LNCAP (cell line): ENCODE results near the gene FUT4.

Experiments
- TF ChIP-seq, protein P1 (sequence below): fragments of 450-650 bp; IDR thresholded peaks from 2 replicates; pipeline ENCODE4 v1.5.1; 2017; ENCODE audit warnings: mild to moderate bottlenecking

FUT4 gene

DNA sequence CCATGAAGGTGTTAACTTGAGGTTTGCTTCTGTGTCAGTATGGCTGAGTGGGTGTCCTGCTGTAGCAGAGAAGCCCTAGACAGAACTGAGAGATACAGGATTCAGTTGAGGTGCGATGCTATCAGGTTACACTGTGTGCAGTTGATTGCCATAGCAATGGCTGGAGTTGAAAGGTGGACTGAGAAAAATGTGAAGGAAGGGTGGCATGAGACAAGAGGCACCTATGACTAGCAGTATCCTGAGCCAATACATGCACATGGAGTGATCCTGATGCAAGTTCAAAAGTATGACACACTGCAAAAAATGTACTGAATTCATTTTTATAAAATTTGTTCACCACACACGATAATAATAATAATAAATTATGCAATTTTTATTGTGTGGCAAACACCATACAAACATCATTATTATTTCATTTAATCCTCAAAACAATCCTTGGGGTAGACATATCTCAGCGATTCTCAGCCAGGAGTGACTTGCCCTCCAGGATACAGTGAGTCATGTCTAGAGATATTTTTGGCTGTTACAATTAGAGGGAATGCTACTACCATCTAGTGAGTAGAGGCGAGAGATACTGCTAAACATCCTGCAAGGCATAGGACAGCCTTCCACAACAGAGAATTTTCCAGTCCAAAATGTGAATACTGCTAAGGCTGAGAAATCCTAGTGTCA, 19.6 kb downstream of the FUT4 start:
- TF ChIP-seq, protein P1, sequence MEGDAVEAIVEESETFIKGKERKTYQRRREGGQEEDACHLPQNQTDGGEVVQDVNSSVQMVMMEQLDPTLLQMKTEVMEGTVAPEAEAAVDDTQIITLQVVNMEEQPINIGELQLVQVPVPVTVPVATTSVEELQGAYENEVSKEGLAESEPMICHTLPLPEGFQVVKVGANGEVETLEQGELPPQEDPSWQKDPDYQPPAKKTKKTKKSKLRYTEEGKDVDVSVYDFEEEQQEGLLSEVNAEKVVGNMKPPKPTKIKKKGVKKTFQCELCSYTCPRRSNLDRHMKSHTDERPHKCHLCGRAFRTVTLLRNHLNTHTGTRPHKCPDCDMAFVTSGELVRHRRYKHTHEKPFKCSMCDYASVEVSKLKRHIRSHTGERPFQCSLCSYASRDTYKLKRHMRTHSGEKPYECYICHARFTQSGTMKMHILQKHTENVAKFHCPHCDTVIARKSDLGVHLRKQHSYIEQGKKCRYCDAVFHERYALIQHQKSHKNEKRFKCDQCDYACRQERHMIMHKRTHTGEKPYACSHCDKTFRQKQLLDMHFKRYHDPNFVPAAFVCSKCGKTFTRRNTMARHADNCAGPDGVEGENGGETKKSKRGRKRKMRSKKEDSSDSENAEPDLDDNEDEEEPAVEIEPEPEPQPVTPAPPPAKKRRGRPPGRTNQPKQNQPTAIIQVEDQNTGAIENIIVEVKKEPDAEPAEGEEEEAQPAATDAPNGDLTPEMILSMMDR = no peak

DNA sequence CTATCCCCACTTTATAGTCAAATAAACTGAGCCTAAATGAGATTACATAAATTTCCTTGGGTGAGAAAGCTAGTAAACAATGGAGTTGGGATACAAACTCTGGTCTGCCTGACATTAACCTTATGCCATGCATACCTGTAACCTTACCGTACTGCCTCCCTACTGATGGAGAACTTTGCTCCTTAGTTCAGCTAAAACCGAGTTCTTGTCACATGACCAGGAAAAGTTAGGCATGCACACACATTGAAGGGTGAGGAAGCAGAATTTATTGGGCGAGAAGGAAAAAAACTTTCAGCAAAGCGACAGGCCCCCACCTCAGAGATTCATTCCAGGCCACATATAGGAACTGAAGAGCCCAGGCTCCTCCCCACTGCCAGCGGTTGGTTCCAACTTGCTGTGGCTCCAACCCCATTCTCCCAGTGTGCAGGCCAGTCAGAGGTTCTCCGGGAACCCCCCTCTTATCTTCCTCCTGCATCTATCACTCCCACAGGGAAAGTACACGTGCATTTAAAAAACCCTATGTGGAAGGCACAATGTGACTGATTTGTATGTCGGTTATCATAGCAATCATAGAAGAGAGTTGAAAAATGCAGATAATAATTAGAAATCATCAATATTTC, 20.2 kb downstream of the FUT4 start:
- TF ChIP-seq, protein P1 = no peak

DNA sequence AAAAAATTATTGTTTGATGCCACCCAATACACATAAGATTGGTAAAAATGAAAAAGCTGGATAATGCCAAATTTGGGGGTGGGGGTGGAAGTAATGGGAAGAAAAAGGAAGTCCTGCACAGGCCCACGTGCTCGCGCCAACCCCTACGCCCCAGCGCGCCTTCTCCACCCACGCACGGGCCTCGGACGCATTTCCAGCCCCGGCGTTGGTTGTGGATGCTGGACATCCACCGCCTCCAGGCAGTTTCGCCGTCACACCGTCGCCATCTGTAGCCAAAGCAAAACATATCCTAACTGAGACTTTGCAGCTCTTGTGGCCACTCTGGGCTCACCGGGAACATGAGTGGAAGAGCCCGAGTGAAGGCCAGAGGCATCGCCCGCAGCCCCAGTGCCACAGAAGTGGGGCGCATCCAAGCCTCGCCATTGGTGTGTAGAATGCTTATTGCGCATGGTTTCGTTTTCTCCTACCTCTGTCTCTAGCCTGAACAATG, 23.5 kb downstream of the FUT4 start, which contains the start of gene PIWIL4:
Gene PIWIL4 (plus strand): TSS at position 188 of the 490 bp plus-strand sequence. CDS start 151 bp downstream, at position 339.
- TF ChIP-seq, protein P1 = no peak

DNA sequence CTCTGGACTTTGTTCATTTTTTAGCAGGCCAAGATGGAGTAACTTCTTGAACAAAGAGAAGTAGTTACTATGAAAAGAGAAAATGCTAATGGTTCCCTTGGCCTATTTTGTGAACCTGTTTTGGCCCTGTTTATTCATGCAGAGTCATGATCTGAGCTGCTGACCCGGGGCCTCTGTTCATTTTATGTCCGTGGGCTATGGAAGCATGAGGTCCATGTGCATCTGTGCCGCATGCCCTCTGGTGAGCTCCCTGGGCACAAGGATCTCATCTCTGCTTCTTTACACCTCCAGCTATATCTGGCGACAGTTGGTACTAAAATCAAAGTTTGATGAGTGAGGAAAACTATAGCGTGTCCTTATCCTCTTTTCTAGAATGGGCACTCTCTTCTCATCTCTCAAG, 24.5 kb downstream of the FUT4 start:
- TF ChIP-seq, protein P1 = no peak

DNA sequence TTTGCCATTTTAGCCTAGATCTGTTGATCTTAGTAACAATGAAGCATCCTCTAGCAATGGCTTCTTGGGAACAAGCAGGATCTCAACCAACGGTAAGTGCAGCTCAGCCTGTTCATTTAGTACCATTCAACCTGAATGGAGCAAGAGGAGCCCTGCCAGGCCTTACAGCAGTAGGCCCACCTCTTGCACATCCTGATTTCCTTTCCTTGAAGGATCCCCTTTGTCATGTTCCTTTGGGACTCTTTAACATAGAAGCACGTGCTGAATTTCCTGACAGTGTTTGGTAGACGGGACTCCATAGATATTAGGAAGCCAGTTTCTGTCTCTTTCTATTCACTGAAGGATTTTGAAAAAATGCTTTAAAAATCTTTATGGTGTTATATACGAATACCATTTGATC, 25.0 kb downstream of the FUT4 start:
- TF ChIP-seq, protein P1 = no peak

DNA sequence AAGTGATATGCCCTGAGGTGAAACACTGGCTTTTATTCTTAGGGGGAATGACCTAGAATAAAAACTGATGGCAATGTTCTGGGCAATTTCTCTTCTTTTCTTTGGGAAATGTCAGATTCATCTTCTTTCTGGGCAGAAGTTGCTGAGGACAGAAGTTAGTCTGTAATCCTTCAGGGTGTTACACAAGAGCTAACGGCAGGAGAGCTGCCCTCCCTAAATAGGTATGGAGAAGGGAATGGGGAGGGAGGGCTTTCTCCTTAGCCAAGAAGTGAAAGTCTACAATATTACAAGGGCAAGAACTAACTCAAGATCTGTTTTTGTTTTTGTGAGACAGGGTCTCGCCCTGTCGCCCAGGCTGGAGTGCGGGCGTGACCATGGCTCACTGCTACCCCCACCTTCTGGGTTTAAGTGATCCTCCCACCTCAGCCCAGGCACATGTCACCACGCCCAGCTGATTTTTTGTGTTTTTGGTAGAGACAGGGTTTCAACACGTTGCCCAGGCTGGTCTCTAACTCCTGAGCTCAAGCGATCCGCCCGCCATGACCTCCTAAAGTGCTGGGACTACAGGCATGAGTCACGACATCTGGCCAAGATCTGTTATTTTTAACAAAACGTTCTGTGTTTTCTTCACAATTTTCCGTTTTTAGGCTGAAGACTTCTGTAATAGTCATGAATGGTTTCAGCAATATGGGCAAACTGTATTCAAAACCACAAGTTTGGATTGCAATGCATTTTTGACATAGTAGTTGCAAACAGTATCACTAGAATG, 30.7 kb downstream of the FUT4 start:
- TF ChIP-seq, protein P1 = no peak

DNA sequence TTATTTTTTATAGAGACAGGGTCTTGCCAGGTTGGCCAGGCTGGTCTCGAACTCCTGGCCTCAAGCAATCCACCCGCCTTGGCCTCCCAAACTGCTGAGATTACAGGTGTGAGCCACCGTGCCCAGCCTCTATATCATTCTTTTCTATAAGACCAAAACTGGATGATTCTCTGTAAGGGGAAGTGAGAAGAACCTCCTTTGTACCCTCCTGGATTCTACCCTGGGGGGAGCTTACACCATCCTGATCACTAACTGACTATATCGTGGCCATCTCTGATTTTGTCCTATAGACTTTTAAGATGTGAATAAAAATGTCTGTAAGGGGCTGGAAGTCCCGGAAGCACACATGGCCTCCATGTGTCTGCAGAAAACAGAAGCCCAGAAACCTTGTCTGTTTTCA, 32.6 kb downstream of the FUT4 start:
- TF ChIP-seq, protein P1 = no peak
